HepG2 (cell line): Measurements from ENCODE around the gene TUBB. TPM values are rescaled to one million over a fixed set of nuclear protein-coding genes. Genes with fewer than 3 reads are reported as not detected.

Experiments
- ATRX ChIP-seq: sonication (generic); formaldehyde crosslinking; IDR thresholded peaks from 2 replicates; pipeline ENCODE4 v1.4.0; 2020; ENCODE audit warnings: missing genetic modification reagents, borderline replicate concordance
- CBFB ChIP-seq: sonication (generic); formaldehyde crosslinking; IDR thresholded peaks from 2 replicates; pipeline ENCODE4 v1.4.0; 2020; ENCODE audit warnings: missing genetic modification reagents
- ELF4 ChIP-seq: sonication (generic); formaldehyde crosslinking; IDR thresholded peaks from 2 replicates; pipeline ENCODE4 v1.5.0; 2020; ENCODE audit warnings: missing genetic modification reagents, mild to moderate bottlenecking, moderate library complexity, borderline replicate concordance
- FOXK2 ChIP-seq: fragments of 450-650 bp; IDR thresholded peaks from 2 replicates; pipeline ENCODE4 v1.6.1; 2016
- GABPB1 ChIP-seq: IDR thresholded peaks from 2 replicates; pipeline ENCODE4 v1.6.1; 2016; ENCODE audit warnings: mild to moderate bottlenecking, missing genetic modification reagents, moderate library complexity, missing compliant biosample characterization
- HMG20B ChIP-seq: conservative IDR thresholded peaks from 2 replicates; pipeline ENCODE4 v1.6.1; 2016; ENCODE audit warnings: missing genetic modification reagents, missing compliant biosample characterization
- MAF1 ChIP-seq: sonication (generic); formaldehyde crosslinking; IDR thresholded peaks from 2 replicates; pipeline ENCODE4 v1.5.0; 2020; ENCODE audit warnings: missing genetic modification reagents, borderline replicate concordance
- MED13 ChIP-seq: sonication (generic); formaldehyde crosslinking; IDR thresholded peaks from 2 replicates; pipeline ENCODE4 v1.5.0; 2020; ENCODE audit warnings: missing genetic modification reagents
- NKX3-1 ChIP-seq: sonication (generic); formaldehyde crosslinking; IDR thresholded peaks from 2 replicates; pipeline ENCODE4 v1.5.0; 2020; ENCODE audit warnings: missing genetic modification reagents
- SAP130 ChIP-seq: IDR thresholded peaks from 2 replicates; pipeline ENCODE4 v1.6.1; 2016; ENCODE audit warnings: low read depth
- TGIF2 ChIP-seq: IDR thresholded peaks from 2 replicates; pipeline ENCODE4 v1.6.1; 2016; ENCODE audit warnings: control low read depth, missing compliant biosample characterization
- ZNF3 ChIP-seq: IDR thresholded peaks from 2 replicates; pipeline ENCODE4 v1.7.0; 2017; ENCODE audit warnings: inconsistent platforms
- ZNF510 ChIP-seq: sonication (generic); formaldehyde crosslinking; IDR thresholded peaks from 2 replicates; pipeline ENCODE4 v1.4.0; 2020; ENCODE audit warnings: low read depth, mild to moderate bottlenecking, missing genetic modification reagents
- ZNF549 ChIP-seq: sonication (generic); formaldehyde crosslinking; IDR thresholded peaks from 2 replicates; pipeline ENCODE4 v1.5.0; 2020; ENCODE audit warnings: missing genetic modification reagents
- ZNF674 ChIP-seq: sonication (generic); formaldehyde crosslinking; IDR thresholded peaks from 2 replicates; pipeline ENCODE4 v1.5.0; 2020; ENCODE audit warnings: low read depth, mild to moderate bottlenecking, missing genetic modification reagents
- ZSCAN21 ChIP-seq: sonication (generic); formaldehyde crosslinking; IDR thresholded peaks from 2 replicates; pipeline ENCODE4 v1.8.0; 2022; ENCODE audit warnings: mild to moderate bottlenecking, missing genetic modification reagents, moderate library complexity, borderline replicate concordance
- polyA plus RNA-seq, 8 experiments: library from polyadenylated mRNA; depleted of rRNA in 3 of 8; stranded (reverse) in 7 of 8; unstranded in 1 of 8; fragments of >200 nt; fragmentation: Illumina TruSeq in 4 of 8; extraction: Trizol in 4 of 8; gene quantifications; 2 replicates each; pipeline versions ENCODE4 v1.2.1 to v1.2.3, GENCODE V29; 2011 to 2016; ENCODE audit warnings: low read depth in 4 of 8, missing spikeins in 1 of 8, mixed read lengths in 1 of 8; ENCODE audit not compliant: insufficient read depth in 1 of 8
- total RNA-seq, 5 experiments: library from RNA; depleted of rRNA; stranded (reverse); fragments of >200 nt; fragmentation: Illumina TruSeq; extraction: Trizol; gene quantifications; 2 replicates each; pipeline ENCODE4 v1.2.3, GENCODE V29; 2016; ENCODE audit warnings: low read depth in 1 of 5
- TF ChIP-seq, protein P1 (sequence below): IDR thresholded peaks from 2 replicates; pipeline ENCODE4 v1.6.1; 2016; ENCODE audit warnings: control low read depth
- TF ChIP-seq, protein P2 (sequence below): sonication (generic); formaldehyde crosslinking; IDR thresholded peaks from 2 replicates; pipeline ENCODE4 v1.5.0; 2020; ENCODE audit warnings: missing genetic modification reagents
- TF ChIP-seq, protein P3 (sequence below): sonication (generic); formaldehyde crosslinking; IDR thresholded peaks from 2 replicates; pipeline ENCODE4 v1.9.0; 2022; ENCODE audit warnings: missing genetic modification reagents, mild to moderate bottlenecking, borderline replicate concordance
- TF ChIP-seq, protein P4 (sequence below): sonication (generic); formaldehyde crosslinking; IDR thresholded peaks from 2 replicates; pipeline ENCODE4 v1.9.0; 2021; ENCODE audit warnings: missing genetic modification reagents, mild to moderate bottlenecking, borderline replicate concordance
- TF ChIP-seq, protein P5 (sequence below): sonication (generic); formaldehyde crosslinking; conservative IDR thresholded peaks from 2 replicates; pipeline ENCODE4 v1.8.0; 2022; ENCODE audit warnings: mild to moderate bottlenecking, moderate library complexity, missing genetic modification reagents
- TF ChIP-seq, protein P6 (sequence below): IDR thresholded peaks from 2 replicates; pipeline ENCODE4 v1.6.1; 2016

TUBB gene
- total and polyA plus RNA-seq, 2 of the 13 experiments (the other 11 are each of a cell fraction or from before 2014, with no cell fraction given) = 911 to 1,163 TPM

DNA sequence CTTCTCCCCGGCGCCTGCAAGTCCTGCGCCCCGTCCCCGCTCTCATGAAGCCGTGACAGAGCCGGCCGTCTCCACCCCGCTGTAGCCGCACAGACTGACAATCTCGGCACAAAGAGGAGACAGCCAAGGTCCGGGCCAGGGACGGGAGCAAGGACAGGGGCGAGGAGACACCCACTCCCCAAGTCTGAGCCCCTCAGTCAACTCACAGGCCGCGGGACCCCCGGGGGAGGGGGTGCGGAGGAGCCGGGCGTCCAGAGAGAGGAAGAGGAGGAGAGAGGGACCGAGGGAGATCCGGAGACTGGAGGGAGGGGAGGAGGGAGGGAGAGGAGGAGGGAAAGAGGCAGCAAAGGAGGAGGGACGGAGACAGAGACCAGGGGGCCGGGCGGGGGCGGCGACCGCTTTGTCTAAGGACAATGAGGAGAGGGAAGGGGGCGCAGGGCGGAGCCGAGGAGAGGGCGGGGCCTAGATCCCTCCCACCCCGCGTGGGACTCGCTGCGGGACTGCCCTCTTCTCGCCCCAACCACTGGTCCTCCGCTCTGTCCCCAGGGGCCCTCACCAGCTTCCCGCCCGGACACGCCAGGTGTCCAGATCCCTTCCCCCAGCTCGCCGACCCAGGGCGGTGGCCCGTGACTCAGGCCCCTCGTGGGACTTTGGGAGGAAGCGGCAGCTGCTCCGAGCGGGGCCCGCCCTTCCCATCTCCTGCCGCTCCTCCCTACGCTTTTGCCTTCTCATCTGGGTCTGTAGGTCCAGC, 33.1 kb upstream of the TUBB start (continued):
- TF ChIP-seq ZNF549 (no peak), ZNF674 (no peak), FOXK2 (no peak), SAP130 (CRISPR knock-in tag) (peak; percentile 58), ZNF510 (CRISPR knock-in tag) (peak; percentile 44; the same call in 1 of the 2 replicates), MED13 (0 out of 2 replicates have a peak, but pooled peaks have one; percentile 27), ELF4 (CRISPR knock-in tag) (no peak), CBFB (CRISPR knock-in tag) (peak; percentile 43; the same call in 1 of the 2 replicates), ZNF3 (CRISPR knock-in tag) (no peak), GABPB1 (peak; percentile 57; the same call in 1 of the 2 replicates), ATRX (no peak), HMG20B (CRISPR knock-in tag) (no peak), MAF1 (CRISPR knock-in tag) (no peak), TGIF2 (CRISPR knock-in tag) (0 out of 2 replicates have a peak, but pooled peaks have one; percentile 13), NKX3-1 (CRISPR knock-in tag) (no peak), ZSCAN21 (no peak; the same call in 1 of the 2 replicates)
- TF ChIP-seq, protein P1, sequence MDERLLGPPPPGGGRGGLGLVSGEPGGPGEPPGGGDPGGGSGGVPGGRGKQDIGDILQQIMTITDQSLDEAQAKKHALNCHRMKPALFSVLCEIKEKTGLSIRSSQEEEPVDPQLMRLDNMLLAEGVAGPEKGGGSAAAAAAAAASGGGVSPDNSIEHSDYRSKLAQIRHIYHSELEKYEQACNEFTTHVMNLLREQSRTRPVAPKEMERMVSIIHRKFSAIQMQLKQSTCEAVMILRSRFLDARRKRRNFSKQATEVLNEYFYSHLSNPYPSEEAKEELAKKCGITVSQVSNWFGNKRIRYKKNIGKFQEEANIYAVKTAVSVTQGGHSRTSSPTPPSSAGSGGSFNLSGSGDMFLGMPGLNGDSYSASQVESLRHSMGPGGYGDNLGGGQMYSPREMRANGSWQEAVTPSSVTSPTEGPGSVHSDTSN (CRISPR knock-in tag) = no peak
- TF ChIP-seq, protein P2, sequence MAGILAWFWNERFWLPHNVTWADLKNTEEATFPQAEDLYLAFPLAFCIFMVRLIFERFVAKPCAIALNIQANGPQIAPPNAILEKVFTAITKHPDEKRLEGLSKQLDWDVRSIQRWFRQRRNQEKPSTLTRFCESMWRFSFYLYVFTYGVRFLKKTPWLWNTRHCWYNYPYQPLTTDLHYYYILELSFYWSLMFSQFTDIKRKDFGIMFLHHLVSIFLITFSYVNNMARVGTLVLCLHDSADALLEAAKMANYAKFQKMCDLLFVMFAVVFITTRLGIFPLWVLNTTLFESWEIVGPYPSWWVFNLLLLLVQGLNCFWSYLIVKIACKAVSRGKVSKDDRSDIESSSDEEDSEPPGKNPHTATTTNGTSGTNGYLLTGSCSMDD = no peak
- TF ChIP-seq, protein P3, sequence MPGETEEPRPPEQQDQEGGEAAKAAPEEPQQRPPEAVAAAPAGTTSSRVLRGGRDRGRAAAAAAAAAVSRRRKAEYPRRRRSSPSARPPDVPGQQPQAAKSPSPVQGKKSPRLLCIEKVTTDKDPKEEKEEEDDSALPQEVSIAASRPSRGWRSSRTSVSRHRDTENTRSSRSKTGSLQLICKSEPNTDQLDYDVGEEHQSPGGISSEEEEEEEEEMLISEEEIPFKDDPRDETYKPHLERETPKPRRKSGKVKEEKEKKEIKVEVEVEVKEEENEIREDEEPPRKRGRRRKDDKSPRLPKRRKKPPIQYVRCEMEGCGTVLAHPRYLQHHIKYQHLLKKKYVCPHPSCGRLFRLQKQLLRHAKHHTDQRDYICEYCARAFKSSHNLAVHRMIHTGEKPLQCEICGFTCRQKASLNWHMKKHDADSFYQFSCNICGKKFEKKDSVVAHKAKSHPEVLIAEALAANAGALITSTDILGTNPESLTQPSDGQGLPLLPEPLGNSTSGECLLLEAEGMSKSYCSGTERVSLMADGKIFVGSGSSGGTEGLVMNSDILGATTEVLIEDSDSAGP (CRISPR knock-in tag) = peak; percentile 43; the same call in 1 of the 2 replicates
- TF ChIP-seq, protein P4, sequence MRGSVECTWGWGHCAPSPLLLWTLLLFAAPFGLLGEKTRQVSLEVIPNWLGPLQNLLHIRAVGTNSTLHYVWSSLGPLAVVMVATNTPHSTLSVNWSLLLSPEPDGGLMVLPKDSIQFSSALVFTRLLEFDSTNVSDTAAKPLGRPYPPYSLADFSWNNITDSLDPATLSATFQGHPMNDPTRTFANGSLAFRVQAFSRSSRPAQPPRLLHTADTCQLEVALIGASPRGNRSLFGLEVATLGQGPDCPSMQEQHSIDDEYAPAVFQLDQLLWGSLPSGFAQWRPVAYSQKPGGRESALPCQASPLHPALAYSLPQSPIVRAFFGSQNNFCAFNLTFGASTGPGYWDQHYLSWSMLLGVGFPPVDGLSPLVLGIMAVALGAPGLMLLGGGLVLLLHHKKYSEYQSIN (CRISPR knock-in tag) = no peak
- TF ChIP-seq, protein P5, sequence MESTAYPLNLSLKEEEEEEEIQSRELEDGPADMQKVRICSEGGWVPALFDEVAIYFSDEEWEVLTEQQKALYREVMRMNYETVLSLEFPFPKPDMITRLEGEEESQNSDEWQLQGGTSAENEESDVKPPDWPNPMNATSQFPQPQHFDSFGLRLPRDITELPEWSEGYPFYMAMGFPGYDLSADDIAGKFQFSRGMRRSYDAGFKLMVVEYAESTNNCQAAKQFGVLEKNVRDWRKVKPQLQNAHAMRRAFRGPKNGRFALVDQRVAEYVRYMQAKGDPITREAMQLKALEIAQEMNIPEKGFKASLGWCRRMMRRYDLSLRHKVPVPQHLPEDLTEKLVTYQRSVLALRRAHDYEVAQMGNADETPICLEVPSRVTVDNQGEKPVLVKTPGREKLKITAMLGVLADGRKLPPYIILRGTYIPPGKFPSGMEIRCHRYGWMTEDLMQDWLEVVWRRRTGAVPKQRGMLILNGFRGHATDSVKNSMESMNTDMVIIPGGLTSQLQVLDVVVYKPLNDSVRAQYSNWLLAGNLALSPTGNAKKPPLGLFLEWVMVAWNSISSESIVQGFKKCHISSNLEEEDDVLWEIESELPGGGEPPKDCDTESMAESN (CRISPR knock-in tag) = peak; percentile 48; the same call in 1 of the 2 replicates
- TF ChIP-seq, protein P6, sequence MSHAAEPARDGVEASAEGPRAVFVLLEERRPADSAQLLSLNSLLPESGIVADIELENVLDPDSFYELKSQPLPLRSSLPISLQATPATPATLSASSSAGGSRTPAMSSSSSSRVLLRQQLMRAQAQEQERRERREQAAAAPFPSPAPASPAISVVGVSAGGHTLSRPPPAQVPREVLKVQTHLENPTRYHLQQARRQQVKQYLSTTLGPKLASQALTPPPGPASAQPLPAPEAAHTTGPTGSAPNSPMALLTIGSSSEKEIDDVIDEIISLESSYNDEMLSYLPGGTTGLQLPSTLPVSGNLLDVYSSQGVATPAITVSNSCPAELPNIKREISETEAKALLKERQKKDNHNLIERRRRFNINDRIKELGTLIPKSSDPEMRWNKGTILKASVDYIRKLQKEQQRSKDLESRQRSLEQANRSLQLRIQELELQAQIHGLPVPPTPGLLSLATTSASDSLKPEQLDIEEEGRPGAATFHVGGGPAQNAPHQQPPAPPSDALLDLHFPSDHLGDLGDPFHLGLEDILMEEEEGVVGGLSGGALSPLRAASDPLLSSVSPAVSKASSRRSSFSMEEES = no peak; the same call in 1 of the 2 replicates
